ENCODE measurements around the gene GHRH. TPM values are rescaled to one million over a fixed set of nuclear protein-coding genes. Genes with fewer than 3 reads are reported as not detected.

GHRH gene
- total and polyA plus RNA-seq, 2 of the 4 experiments (the other 2 are of a cell fraction), result not detected

DNA sequence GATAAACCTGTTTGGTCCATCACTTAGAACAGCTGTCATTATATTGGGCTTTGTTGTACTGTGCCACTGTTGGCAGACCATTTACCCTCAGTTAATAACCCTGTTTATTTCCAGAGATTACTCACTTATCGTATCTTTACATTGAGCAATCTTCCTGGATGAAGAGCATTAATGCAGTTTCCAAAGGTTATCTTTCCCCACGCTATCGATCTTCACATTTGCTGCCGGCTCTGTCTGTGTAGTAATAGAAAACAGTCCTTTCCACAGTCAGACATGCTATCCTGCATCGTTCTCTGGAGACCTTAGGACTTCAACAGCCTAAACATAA is 27.4 kb downstream of the GHRH start:
- no peak overlapping the region for H3K23ac ChIP-seq (ENCODE audit: low read depth, low read length)
- intact Hi-C loops (cut with micrococcal nuclease) (no loop called here), dilution Hi-C loops (cut with HindIII; ENCODE audit: low sequenced_read_pairs, unreplicated experiment) (no loop called here), in situ Hi-C loops (cut with MboI; ENCODE audit: low sequenced_read_pairs) (no loop called here)
- DNase-seq (no peak), ATAC-seq (ENCODE audit: low read depth) (no peak)
- H3K56ac ChIP-seq (ENCODE audit: extremely low read depth, insufficient read depth, low read length), result no peak overlapping the region
- H3K27ac ChIP-seq (ENCODE audit: insufficient read depth, low read length), result no peak overlapping the region
- no peak overlapping the region for H3K9ac ChIP-seq (ENCODE audit: low read depth, low read length)
- no peak overlapping the region for H4K5ac ChIP-seq (ENCODE audit: low read depth, low read length)
- peaks cover 9% of the 10 kb centered on the region for H3K9me1 ChIP-seq (ENCODE audit: insufficient read depth, low read length)
- peaks cover 0 to 12% of the 10 kb centered on the region in 2 experiments; a peak in 1 of 4 replicates for H3K79me1 ChIP-seq (ENCODE audit: low read depth in 1 of 2, low read length in 2 of 2)
- H3K4me1 ChIP-seq (ENCODE audit: control insufficient read depth, insufficient read depth, low read length), result peaks cover 7% of the 10 kb centered on the region; the same call in 1 of the 2 replicates
- no peak overlapping the region for H3K4ac ChIP-seq (ENCODE audit: low read depth, low read length)
- H2BK120ac ChIP-seq (ENCODE audit: low read depth, low read length), result no peak overlapping the region
- BruUV-seq (replicated peaks), result no TSS peak
- no peak overlapping the region for H2AK9ac ChIP-seq (replicated peaks; ENCODE audit: low read depth, low read length, poor library complexity)
- POLR2A ChIA-PET (ENCODE audit: unreplicated experiment), result no interaction called here
- no peak overlapping the region for H3K14ac ChIP-seq (replicated peaks; ENCODE audit: low read depth, low read length)
- no peak overlapping the region for H2AK5ac ChIP-seq (ENCODE audit: low read depth, low read length)
- no peak overlapping the region for H2AFZ ChIP-seq (replicated peaks; ENCODE audit: low read length, poor library complexity)
- H3K36me3 ChIP-seq (ENCODE audit: control insufficient read depth, insufficient read depth, low read length), result peaks cover 74% of the 10 kb centered on the region
- CTCF ChIA-PET, result no interaction called here
- no peak overlapping the region for H2BK20ac ChIP-seq (ENCODE audit: low read depth, low read length)
- H2BK15ac ChIP-seq (ENCODE audit: low read depth, low read length), result no peak overlapping the region
- H4K20me1 ChIP-seq (ENCODE audit: insufficient read depth, low read length), result peaks cover 5% of the 10 kb centered on the region; the same call in 1 of the 2 replicates
- H2BK5ac ChIP-seq (ENCODE audit: low read depth, low read length, poor library complexity, severe bottlenecking), result no peak overlapping the region
- no peak overlapping the region for H3K4me3 ChIP-seq (ENCODE audit: insufficient read depth, low read depth, low read length)
- H4K8ac ChIP-seq (ENCODE audit: low read depth in 2 of 2, low read length in 2 of 2), result no peak overlapping the region
- H3K27me3 ChIP-seq (ENCODE audit: control insufficient read depth, insufficient read depth, low read length), result no peaks in the 10 kb centered on the region
- H4K91ac ChIP-seq (ENCODE audit: insufficient read depth, low read depth, low read length), result no peak overlapping the region
- no peak overlapping the region for H3K18ac ChIP-seq (ENCODE audit: low read depth, low read length)
- H3K4me2 ChIP-seq (ENCODE audit: low read depth, low read length), result no peak overlapping the region
- TF ChIP-seq NFE2L2 (IDR thresholded peaks at IDR 0.05; ENCODE audit: low read depth, low read length) (no peak), SMC3 (IDR thresholded peaks at IDR 0.05; ENCODE audit: low read depth, low read length) (no peak)
- no peaks in the 10 kb centered on the region for H3K9me3 ChIP-seq (ENCODE audit: control insufficient read depth, insufficient read depth, low read length)
- WGBS, 2 experiments (ENCODE audit: extremely low coverage in 2 of 2, insufficient read length in 1 of 2), result no CpG with 5 or more reads among the region's 5 CpGs

Data from IMR-90 (cell line).